ENCODE data around the gene RFTN2. TPM values are rescaled to one million over a fixed set of nuclear protein-coding genes. Genes with fewer than 3 reads are reported as not detected.

Gene RFTN2
- polyA plus RNA-seq, 1 of the 3 experiments (the other 2 are of a cell fraction) = 0.05 TPM

- ChIA-PET CTCF (no interaction called here), POLR2A (no interaction called here)
- Histone ChIP-seq H4K20me1 (ENCODE audit: insufficient read depth) (no peaks in the 10 kb centered on the region), H3K9me3 (no peaks in the 10 kb centered on the region), H3K27me3 (ENCODE audit: insufficient read depth) (no peaks in the 10 kb centered on the region), H3K4me3 (ENCODE audit: low read depth in 2 of 2, low read length in 1 of 2) (no peak overlapping the region), H2AFZ (ENCODE audit: low read depth) (peak overlapping the region; percentile 75), H3K4me1 (ENCODE audit: control insufficient read depth in 1 of 2, insufficient read depth in 2 of 2, low read depth in 1 of 2, low read length in 1 of 2) (peaks cover 0 to 5% of the 10 kb centered on the region in 2 experiments; a peak in 2 of 4 replicates), H3K4me2 (peak overlapping the region; percentile 16; the same call in 1 of the 2 replicates), H3F3A (replicated peaks; ENCODE audit: insufficient read depth) (peaks cover 3% of the 10 kb centered on the region), H3K79me2 (ENCODE audit: insufficient read depth) (no peaks in the 10 kb centered on the region), H3K9ac (no peak overlapping the region), H3K9me2 (no peaks in the 10 kb centered on the region), H3K36me3 (replicated peaks in 1 of 2; ENCODE audit: control insufficient read depth in 1 of 2, insufficient read depth in 2 of 2, low read length in 1 of 2) (no peaks in the 10 kb centered on the region), H3K27ac (ENCODE audit: low read depth in 2 of 2, low read length in 1 of 2) (no peak overlapping the region)
- no peak for TF ChIP-seq EP300 (IDR thresholded peaks at IDR 0.05; ENCODE audit: borderline replicate concordance in 1 of 2, low read depth in 1 of 2, low read length in 1 of 2)
- TF ChIP-seq ZBTB33 (IDR thresholded peaks at IDR 0.05; ENCODE audit: borderline replicate concordance, low read depth) = no peak
- TF ChIP-seq FOSL2 (IDR thresholded peaks at IDR 0.05; ENCODE audit: borderline replicate concordance, low read depth) = no peak
- no peak for TF ChIP-seq GABPA (IDR thresholded peaks at IDR 0.05; ENCODE audit: low read depth)
- TF ChIP-seq MAX (IDR thresholded peaks at IDR 0.05; ENCODE audit: low read depth) = no peak
- TF ChIP-seq USF1 (IDR thresholded peaks at IDR 0.05; ENCODE audit: borderline replicate concordance, low read depth) = no peak
- TF ChIP-seq RCOR1 (IDR thresholded peaks at IDR 0.05; ENCODE audit: low read length) = no peak
- TF ChIP-seq EZH2phosphoT487 (IDR thresholded peaks at IDR 0.05; ENCODE audit: borderline replicate concordance, low read depth) = no peak
- WGBS (ENCODE audit: low lambda C conversion rate) = 70% methylated on average over 6 of the region's 6 CpGs
- no peak for DNase-seq
Observed at GRCh38 chr2:197675711-197676188, 363 bp upstream of the RFTN2 start.

- Histone ChIP-seq H3K4me1 (ENCODE audit: control insufficient read depth in 1 of 2, insufficient read depth in 2 of 2, low read depth in 1 of 2, low read length in 1 of 2) (peaks cover 0 to 5% of the 10 kb centered on the region in 2 experiments; a peak in 2 of 4 replicates), H4K20me1 (ENCODE audit: insufficient read depth) (no peaks in the 10 kb centered on the region), H3K9me2 (no peaks in the 10 kb centered on the region), H3K9ac (no peak overlapping the region), H3K9me3 (no peaks in the 10 kb centered on the region), H3K27ac (ENCODE audit: low read depth in 2 of 2, low read length in 1 of 2) (no peak overlapping the region), H3F3A (replicated peaks; ENCODE audit: insufficient read depth) (peaks cover 3% of the 10 kb centered on the region), H2AFZ (ENCODE audit: low read depth) (0 out of 2 replicates have a peak overlapping the region, but pooled peaks have one; percentile 75), H3K79me2 (ENCODE audit: insufficient read depth) (no peaks in the 10 kb centered on the region), H3K4me3 (ENCODE audit: low read depth in 2 of 2, low read length in 1 of 2) (no peak overlapping the region), H3K36me3 (replicated peaks in 1 of 2; ENCODE audit: control insufficient read depth in 1 of 2, insufficient read depth in 2 of 2, low read length in 1 of 2) (no peaks in the 10 kb centered on the region), H3K27me3 (ENCODE audit: insufficient read depth) (no peaks in the 10 kb centered on the region), H3K4me2 (no peak overlapping the region; the same call in 1 of the 2 replicates)
- ChIA-PET POLR2A (no interaction called here), CTCF (no interaction called here)
- DNase-seq = no peak
- 76% methylated on average over 3 of the region's 3 CpGs for WGBS (ENCODE audit: low lambda C conversion rate)
- no peak for TF ChIP-seq MXI1 (IDR thresholded peaks at IDR 0.05; ENCODE audit: low read depth, low read length)
- TF ChIP-seq MEF2A (IDR thresholded peaks at IDR 0.05; ENCODE audit: borderline replicate concordance, low read depth) = no peak
- TF ChIP-seq JUND (IDR thresholded peaks at IDR 0.05) = no peak
- TF ChIP-seq FOXM1 (IDR thresholded peaks at IDR 0.05; ENCODE audit: low read depth) = no peak
- TF ChIP-seq ELF1 (IDR thresholded peaks at IDR 0.05) = no peak
- no peak for TF ChIP-seq CTCF (IDR thresholded peaks at IDR 0.05)
- TF ChIP-seq MAX (IDR thresholded peaks at IDR 0.05; ENCODE audit: low read depth) = no peak
- TF ChIP-seq USF2 (IDR thresholded peaks at IDR 0.05; ENCODE audit: borderline replicate concordance, low read depth, low read length) = no peak
- TF ChIP-seq RXRA (IDR thresholded peaks at IDR 0.05; ENCODE audit: borderline replicate concordance, low read depth) = no peak
- TF ChIP-seq GABPA (IDR thresholded peaks at IDR 0.05; ENCODE audit: low read depth) = no peak
Observed at GRCh38 chr2:197674591-197674990, 796 bp downstream of the RFTN2 start.

Data from SK-N-SH (cell line).